ENCODE measurements around the gene FGF13.
A peak's percentile ranks its signal among the peaks of the same experiment; 100 is the strongest.

DNA sequence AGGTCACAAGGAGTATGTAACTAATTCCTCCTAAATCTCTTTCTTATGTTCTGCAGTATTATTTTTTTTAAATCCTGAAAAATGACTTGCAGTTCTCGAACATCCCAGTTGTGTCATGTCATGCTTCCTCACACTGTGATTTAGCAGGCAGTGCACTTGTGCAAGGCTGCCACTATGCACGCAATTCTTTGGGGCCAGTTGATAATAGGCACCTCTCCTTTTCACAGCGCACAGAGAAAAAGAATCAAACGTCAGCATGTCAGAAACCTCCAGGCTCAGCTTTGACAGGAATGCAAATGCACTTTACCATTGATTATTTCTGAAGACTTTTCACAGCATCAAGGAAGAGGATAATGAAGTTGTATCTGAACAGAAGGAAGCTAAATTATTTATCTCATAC, 62.9 kb downstream of the FGF13 start:
- TF ChIP-seq, protein P1, sequence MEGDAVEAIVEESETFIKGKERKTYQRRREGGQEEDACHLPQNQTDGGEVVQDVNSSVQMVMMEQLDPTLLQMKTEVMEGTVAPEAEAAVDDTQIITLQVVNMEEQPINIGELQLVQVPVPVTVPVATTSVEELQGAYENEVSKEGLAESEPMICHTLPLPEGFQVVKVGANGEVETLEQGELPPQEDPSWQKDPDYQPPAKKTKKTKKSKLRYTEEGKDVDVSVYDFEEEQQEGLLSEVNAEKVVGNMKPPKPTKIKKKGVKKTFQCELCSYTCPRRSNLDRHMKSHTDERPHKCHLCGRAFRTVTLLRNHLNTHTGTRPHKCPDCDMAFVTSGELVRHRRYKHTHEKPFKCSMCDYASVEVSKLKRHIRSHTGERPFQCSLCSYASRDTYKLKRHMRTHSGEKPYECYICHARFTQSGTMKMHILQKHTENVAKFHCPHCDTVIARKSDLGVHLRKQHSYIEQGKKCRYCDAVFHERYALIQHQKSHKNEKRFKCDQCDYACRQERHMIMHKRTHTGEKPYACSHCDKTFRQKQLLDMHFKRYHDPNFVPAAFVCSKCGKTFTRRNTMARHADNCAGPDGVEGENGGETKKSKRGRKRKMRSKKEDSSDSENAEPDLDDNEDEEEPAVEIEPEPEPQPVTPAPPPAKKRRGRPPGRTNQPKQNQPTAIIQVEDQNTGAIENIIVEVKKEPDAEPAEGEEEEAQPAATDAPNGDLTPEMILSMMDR (IDR thresholded peaks at IDR 0.05; ENCODE audit: poor library complexity, severe bottlenecking): peak; percentile 54
- TF ChIP-seq SMC3 (conservative IDR thresholded peaks at IDR 0.05; ENCODE audit: poor library complexity) (peak; percentile 33), EZH2 (IDR thresholded peaks at IDR 0.05; ENCODE audit: borderline replicate concordance, insufficient read depth, low read length, poor library complexity, severe bottlenecking) (no peak)
